Cortex of kidney (tissue), 1 donor: ENCODE measurements around the gene PBX4.

Source experiments
- DNase-seq: peaks from one replicate; lab custom pipeline; 2025; lab: John Stamatoyannopoulos, UW

PBX4 gene

DNA sequence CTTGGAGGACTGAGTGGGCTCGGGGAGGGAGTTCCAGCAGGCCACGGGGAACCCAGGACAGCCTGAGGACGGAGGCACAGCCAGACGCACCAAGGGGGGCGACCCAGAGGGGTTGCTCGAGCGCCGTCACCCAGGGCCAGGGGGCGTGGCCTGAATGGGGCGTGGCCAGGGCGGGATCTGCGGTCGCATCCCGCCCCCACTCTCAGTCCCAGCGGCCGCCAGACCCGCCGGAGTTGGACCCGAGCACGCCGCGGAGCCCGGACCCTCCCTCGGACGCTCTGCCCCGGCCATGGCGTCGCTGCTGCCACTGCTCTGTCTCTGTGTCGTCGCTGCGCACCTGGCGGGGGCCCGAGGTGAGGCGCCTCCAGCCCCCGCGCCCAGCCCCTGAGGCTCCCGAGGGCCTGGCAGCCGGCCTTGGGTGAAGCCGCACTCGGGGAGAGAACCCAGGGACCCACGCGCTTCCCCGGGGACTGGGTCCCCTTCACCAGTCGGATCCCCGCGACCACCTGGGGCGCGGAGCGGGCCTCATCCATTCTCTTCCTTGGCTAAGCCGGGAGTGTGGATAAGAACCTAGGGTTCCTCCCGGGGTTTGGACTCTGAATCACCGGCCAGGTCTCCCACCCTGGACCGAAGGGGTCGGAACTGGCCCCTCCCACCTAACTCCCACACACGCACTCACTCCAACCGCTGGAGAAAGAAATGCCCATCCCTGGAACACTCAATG is 80.3 kb downstream of the PBX4 start, which contains the start of gene CILP2:
CILP2 (plus strand) TSS at position 205 of the 724 bp plus-strand sequence; CDS start at position 290, 85 bp downstream.
- no peak for DNase-seq

GRCh38 chr19:19537075-19538048 is 81.1 kb downstream of the PBX4 start:
- DNase-seq = no peak

DNA sequence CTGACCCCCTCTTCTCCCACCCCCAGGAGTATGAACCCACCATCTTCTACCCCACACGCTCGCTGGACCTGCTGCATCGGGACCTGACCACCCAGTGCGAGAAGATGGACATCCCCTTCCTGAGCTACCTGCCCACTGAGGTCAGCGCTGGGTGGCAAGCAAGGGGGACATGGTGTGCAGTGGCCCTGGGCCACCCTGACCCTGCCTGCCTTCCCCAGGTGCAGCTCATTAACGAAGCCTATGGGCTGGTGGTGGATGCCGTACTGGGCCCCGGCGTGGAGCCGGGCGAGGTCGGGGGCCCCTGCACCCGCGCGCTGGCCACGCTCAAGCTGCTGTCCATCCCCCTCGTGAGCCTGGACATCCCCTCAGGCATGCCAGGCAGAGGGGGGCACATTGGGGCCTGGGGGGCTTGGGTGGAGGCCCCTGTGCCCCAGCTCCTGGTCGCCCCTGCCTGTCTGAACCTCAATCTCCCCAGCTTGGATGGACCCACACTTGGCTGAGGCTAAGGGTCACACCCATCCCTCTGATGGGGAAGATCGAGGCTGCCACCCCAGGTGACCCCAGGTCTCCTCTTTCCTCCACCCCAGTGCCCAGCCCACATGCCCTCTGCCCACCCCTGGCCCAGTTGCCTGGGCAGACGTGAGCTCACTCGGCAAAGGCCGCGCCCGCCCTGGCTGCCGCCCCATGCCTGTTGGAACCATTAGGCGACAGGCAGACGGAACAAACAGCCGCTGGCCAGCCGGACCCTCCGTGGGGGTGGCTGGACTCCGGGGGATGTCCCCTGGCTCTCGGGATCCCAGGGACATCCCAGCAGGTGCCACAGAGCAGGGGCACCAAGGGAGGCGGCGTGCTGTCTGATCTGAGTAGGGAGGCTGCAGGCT is 82.9 kb downstream of the PBX4 start:
- DNase-seq = no peak

GRCh38 chr19:19534556-19535265 is 83.8 kb downstream of the PBX4 start:
- no peak for DNase-seq

DNA sequence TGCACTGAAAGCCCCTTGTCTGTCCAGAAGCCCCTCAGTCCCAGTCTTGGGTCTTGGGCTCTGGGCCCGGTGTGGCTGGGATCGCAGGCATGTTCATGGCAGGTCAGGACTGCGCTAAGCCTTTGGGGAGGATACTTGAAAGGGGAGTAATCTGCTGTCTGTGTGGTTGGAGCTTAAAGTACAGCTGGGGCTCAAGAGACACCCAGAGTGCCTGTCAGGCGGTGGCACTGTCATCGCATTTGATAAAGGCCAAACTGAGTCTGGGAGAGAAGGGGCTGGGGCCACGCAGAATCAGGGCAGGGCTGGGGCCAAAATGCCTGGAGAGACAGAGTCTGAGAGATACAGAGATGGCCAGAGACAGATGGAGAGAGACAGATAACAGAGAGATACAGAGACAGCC is 84.6 kb downstream of the PBX4 start:
- no peak for DNase-seq

DNA sequence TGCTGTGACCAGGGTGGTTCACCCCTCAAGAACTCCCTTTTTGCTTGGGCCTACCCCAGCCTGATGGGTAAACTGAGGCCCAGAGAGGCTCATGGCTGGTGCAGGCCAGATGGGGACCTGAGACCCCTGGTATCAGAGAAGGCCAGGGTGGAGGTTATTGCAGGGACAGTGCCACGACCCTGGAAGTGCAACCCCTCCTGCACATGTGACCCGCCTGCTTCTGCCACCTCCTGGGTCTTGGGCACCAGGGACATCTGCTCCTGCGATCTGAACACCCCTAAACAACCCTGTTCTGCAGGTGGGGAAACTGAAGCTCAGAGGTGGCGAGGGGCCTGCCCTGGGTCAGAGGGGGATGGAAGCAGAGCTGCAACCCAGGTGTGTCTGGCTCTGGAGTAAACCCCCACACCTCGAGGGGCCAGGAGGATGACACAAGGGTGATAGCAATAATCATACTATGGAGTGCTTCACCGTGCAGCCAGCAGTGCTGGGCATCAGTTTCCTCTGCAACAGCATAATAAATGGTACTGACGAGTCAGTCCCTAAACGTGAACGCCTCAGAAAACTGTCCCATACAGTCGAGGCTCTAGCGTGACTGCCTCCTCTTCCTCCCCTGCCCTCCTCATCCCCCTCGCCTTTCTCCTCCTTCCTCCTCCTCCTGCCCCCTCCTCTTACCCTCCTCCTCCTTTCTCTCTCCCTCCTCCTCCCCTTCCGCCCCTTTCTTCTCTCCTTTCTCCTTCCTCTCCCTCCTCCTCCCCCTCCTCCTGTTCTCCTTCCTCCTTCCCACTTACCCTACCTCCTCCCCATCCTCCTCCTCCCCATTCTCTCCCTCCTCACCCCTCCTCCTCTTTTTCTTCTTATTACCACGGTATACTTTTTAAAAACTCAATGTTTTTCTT is 85.4 kb downstream of the PBX4 start:
- DNase-seq = no peak

DNA sequence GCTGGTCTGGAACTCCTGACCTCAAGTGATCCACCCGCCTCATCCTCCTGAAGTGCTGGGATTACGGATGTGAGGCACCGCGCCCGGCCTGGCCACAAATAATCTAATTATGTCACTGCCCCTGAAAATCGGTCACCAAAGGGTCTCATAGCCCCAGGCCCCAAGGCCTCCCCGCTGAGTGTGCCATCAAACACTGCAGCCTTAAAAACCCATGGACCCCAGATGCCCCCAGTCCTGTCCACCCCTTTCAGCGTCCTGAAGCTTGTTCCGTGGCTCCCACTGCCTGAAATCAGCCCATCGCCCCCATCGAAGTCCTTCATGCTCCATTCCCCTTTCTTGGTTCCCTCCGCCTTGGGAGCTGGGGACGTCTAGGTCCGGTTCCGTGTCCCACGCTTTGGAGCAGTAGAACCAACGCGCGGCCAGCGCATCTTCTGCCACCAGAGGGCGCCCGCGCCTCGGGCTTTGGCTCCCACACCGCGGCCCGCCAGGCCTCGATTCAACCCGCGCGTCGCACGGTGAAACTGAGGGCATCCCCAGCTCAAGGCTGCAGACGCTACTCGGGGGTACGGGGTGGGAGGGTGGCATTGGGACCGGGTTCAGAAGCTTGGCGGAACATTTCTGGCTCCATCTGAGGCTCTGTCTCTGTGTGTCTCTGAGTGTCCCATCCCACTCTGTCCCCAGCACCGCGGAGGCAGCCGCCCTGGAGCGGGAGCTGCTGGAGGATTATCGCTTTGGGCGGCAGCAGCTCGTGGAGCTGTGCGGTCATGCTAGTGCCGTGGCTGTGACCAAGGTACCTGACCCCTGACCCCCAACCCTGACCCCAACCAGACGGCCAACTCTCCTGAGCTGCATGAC is 86.3 kb downstream of the PBX4 start:
- DNase-seq = no peak

- no peak for DNase-seq
These were observed 87.6 kb downstream of the PBX4 start for GRCh38 chr19:19530889-19531288.

DNA sequence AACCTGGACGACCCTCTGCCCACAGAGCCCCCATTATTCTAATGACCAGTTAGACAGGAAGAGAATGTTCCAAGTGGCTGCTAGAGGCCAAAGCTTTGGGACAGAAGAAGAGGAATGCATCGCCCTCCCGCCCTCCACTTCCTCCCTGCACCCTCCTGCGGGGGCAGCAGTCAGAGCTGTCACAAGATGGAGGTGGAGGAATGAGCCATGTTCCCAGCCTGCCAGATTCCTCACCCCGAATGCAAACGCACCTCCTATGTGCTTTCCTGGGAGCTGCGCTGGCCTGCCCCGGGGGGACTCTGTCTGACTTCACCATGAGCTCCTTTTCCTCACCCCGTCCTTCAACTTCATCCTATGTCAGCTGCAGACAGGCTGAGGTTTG is 88.1 kb downstream of the PBX4 start:
- no peak for DNase-seq

DNA sequence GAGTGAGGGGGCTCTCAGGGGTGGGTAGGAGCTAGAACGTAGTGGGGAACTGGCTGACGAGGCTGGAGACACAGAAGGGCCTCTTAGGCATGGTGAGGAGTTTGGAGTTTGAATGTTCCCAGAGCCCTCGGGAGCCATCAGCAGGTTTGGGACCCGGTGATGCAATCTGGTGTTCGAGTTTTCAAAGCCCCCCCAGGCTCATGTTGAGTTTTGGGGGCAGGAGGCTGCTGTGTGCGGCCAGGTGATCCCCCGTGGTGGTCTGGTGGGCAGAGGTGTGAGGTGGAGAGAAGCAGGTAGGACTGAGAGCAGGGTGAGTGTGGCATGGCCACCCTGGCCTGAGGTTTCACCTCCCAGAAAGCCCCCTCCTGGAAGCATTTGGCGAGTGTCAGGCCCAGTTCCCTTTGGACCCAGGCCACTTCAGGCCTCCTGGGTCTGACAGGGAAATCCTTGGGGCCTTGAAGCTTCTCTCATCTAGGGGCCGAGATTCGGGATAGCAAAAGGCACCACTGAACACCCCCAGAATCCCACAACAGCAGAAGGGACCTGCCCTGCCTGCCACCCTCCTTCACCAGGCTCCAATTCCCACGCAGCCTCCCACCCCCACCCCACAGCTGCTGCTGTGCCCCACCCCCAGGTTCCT is 88.6 kb downstream of the PBX4 start:
- no peak for DNase-seq

DNA sequence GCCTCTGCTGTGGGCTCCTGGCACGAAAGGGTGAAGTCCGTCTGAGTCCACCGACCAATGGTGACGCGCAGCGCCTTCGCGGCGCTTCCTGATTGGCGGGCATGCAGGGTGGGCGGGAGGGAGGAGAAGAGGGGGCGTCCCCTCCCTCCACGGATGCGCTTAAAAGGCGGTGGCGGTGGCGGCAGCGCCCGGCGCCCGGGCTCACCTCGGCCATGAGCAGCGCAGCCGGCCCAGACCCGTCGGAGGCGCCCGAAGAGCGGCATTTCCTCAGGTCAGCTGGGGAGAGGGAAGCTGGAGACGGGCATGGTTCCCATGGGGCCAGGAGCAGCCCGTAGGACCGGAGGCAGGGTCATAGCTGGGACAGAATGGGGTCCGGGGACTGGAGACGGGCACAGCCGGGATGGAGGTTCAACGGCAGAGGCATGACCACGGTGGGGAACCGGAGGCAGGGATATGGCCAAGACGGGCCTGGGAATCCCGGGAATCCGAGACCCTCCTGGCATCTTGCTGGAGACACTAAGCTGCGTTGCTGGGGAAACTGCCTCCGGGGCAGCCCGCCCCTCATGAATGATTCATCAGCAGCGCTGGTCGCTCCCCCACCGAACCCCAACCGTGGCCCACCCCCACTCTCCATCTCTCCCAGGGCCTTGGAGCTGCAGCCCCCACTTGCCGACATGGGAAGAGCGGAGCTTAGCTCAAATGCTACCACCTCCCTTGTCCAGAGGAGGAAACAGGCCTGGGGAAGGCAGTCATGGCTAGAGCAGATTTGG is 89.6 kb downstream of the PBX4 start, which contains the start of gene YJEFN3:
YJEFN3 (plus strand) TSS at position 191 of the 770 bp plus-strand sequence; CDS start at position 213, 22 bp downstream.
- no peak for DNase-seq

GRCh38 chr19:19527674-19528625 is 90.5 kb downstream of the PBX4 start:
- no peak for DNase-seq

DNA sequence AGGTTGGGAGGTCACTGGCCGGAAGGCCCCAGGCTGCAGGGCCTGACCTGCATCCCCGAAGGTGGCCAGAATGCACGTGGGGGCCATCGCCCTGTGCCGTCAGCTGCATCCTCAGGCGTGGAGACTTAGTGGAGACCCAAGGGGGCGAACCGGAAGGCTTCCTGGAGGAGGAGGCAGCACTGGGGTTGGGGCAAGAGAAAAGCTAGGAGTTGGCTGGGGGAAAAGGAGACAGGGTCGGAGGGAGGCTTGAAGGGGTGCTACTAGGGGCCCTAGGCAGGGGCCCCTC is 91.2 kb downstream of the PBX4 start:
- no peak for DNase-seq

DNA sequence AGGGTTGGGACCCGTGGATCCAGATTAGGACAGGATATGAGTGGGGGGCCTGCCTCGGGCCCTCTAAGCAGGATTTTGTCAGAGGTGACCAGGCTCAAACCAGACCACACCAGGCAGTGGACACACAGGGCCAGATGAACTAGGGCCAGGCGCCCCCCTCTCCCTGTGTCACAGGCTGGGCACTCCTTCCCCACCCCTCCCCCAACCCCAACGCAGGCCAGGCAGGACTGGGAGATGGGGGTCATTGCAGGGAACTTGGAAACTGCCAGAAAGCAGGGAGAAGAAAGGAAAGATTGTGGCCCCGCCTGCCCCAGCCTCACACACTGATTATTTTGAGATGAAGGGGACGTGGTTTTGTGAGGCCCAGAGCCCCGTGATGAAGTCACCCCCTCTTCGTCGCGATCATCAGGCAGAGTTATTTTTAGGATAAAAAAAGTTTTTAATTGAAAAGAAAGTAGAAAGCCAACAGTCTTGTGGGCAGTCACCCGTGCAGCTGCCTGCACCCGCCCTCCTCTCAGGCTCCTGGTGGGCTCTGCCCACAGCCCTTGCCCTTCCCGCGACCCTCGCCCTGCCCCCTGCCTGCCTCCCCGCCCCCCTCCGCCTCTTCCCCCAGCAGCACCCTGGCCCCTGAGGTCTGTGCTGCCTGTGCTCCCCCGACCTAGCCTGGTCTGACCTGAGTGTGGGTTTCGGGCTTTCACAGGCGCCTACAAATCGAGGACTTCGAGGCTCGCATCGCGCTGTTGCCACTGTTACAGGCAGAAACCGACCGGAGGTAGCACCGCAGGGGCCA is 91.7 kb downstream of the PBX4 start:
- DNase-seq = no peak

GRCh38 chr19:19525611-19526380 is 92.7 kb downstream of the PBX4 start:
- DNase-seq = no peak
